IMR-90 (cell line): ENCODE data around the gene TERB1.

Source experiments
- CEBPB ChIP-seq: IDR thresholded peaks from 2 replicates; pipeline ENCODE4 v1.6.1; 2012; ENCODE audit warnings: low read depth, low read length, improper control_type of control experiment
- CHD1 ChIP-seq: IDR thresholded peaks from 2 replicates; pipeline ENCODE4 v1.6.1; 2012; ENCODE audit warnings: low read depth, low read length, improper control_type of control experiment
- CTCF ChIP-seq: conservative IDR thresholded peaks from 2 replicates; pipeline ENCODE4 v1.5.1; 2012; ENCODE audit warnings: mild to moderate bottlenecking, low read depth, low read length, improper control_type of control experiment
- ELK1 ChIP-seq: fragments of 150-350 bp; IDR thresholded peaks from 2 replicates; pipeline ENCODE4 v1.6.1; 2016; ENCODE audit warnings: low read depth, mild to moderate bottlenecking, low read length, moderate library complexity, borderline replicate concordance
- FOS ChIP-seq: fragments of 150-350 bp; IDR thresholded peaks from 2 replicates; pipeline ENCODE4 v1.6.1; 2016; ENCODE audit warnings: low read depth, low read length
- MAFK ChIP-seq: IDR thresholded peaks from 2 replicates; pipeline ENCODE4 v1.6.1; 2012; ENCODE audit warnings: low read depth, low read length, improper control_type of control experiment
- MAZ ChIP-seq: IDR thresholded peaks from 2 replicates; pipeline ENCODE4 v1.6.1; 2012; ENCODE audit warnings: low read depth, mild to moderate bottlenecking, low read length, improper control_type of control experiment, moderate library complexity, borderline replicate concordance
- MXI1 ChIP-seq: IDR thresholded peaks from 2 replicates; pipeline ENCODE4 v1.6.1; 2012; ENCODE audit warnings: low read depth, mild to moderate bottlenecking, low read length, moderate library complexity, borderline replicate concordance
- POLR2A ChIP-seq: IDR thresholded peaks from 2 replicates; pipeline ENCODE4 v1.6.1; 2012; ENCODE audit warnings: mild to moderate bottlenecking, low read depth, low read length
- RAD21 ChIP-seq: IDR thresholded peaks from 2 replicates; pipeline ENCODE4 v1.6.1; 2012; ENCODE audit warnings: low read length, improper control_type of control experiment
- RCOR1 ChIP-seq: IDR thresholded peaks from 2 replicates; pipeline ENCODE4 v1.6.1; 2012; ENCODE audit warnings: mild to moderate bottlenecking, low read length, improper control_type of control experiment; ENCODE audit not compliant: insufficient replicate concordance
- RFX5 ChIP-seq: IDR thresholded peaks from 2 replicates; pipeline ENCODE4 v1.8.0; 2012; ENCODE audit warnings: low read depth, mild to moderate bottlenecking, low read length, moderate library complexity
- SMC3 ChIP-seq: fragments of 150-350 bp; IDR thresholded peaks from 2 replicates; pipeline ENCODE4 v1.6.1; 2016; ENCODE audit warnings: low read depth, mild to moderate bottlenecking, antibody characterized with exemption, low read length, moderate library complexity

GRCh38 chr16:66740533-66740932, 60.9 kb downstream of the TERB1 start:
- TF ChIP-seq CTCF (no peak), ELK1 (no peak), POLR2A (no peak), RFX5 (no peak), CHD1 (no peak), MXI1 (no peak), CEBPB (no peak), RAD21 (no peak), FOS (no peak), SMC3 (no peak), RCOR1 (no peak), MAFK (no peak), MAZ (no peak)
